Measurements from ENCODE around the gene PLCD1.

Gene PLCD1

DNA sequence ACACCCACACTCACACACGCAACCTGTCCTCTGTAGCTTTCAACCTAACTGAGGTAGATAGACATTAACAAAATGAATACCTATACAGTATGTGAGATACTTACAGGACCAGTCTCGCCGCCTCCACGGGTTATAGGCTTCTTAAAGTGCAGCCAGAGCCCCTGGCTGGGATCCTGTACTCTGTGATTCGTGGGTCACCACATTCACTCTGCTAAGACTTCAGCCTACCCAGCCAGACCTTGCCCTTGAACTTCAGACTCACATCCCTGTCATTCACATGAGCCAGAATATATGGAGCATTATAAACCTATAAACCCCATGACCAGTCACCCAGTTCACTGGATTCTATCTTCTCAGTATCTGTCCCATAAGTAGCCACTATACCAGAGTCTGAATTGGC lies 11.0 kb upstream of the PLCD1 start:
- H3K27me3 ChIP-seq (ENCODE audit: insufficient read depth, low read length, poor library complexity, severe bottlenecking) = no peaks in the 10 kb centered on the region
- H3K9me2 ChIP-seq (replicated peaks; ENCODE audit: low read depth, low read length) = no peaks in the 10 kb centered on the region
- H3K9me3 ChIP-seq (ENCODE audit: insufficient read depth, low read depth, low read length) = no peaks in the 10 kb centered on the region
- peaks cover 12% of the 10 kb centered on the region for H3K4me1 ChIP-seq (ENCODE audit: insufficient read depth, low read length, poor library complexity, severe bottlenecking)
- no peaks in the 10 kb centered on the region for H3K79me2 ChIP-seq (ENCODE audit: insufficient read depth, low read length)
- TF ChIP-seq, protein P1, sequence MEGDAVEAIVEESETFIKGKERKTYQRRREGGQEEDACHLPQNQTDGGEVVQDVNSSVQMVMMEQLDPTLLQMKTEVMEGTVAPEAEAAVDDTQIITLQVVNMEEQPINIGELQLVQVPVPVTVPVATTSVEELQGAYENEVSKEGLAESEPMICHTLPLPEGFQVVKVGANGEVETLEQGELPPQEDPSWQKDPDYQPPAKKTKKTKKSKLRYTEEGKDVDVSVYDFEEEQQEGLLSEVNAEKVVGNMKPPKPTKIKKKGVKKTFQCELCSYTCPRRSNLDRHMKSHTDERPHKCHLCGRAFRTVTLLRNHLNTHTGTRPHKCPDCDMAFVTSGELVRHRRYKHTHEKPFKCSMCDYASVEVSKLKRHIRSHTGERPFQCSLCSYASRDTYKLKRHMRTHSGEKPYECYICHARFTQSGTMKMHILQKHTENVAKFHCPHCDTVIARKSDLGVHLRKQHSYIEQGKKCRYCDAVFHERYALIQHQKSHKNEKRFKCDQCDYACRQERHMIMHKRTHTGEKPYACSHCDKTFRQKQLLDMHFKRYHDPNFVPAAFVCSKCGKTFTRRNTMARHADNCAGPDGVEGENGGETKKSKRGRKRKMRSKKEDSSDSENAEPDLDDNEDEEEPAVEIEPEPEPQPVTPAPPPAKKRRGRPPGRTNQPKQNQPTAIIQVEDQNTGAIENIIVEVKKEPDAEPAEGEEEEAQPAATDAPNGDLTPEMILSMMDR (conservative IDR thresholded peaks at IDR 0.05; ENCODE audit: low read length) = no peak
- TF ChIP-seq EZH2phosphoT487 (IDR thresholded peaks at IDR 0.05; ENCODE audit: borderline replicate concordance) = no peak
- peak overlapping the region; percentile 88 for H3K4me2 ChIP-seq (ENCODE audit: low read depth, low read length, poor library complexity, severe bottlenecking)
- peak overlapping the region; percentile 72 for H3K4me3 ChIP-seq (ENCODE audit: low read length, poor library complexity, severe bottlenecking)
- no peaks in the 10 kb centered on the region for H3F3A ChIP-seq (ENCODE audit: low read depth)
- H3K36me3 ChIP-seq (ENCODE audit: insufficient read depth, low read length) = no peaks in the 10 kb centered on the region
- no peak overlapping the region for H3K9ac ChIP-seq (ENCODE audit: low read depth, low read length, poor library complexity, severe bottlenecking)
- H2AFZ ChIP-seq (ENCODE audit: low read length) = peak overlapping the region; percentile 79; the same call in 1 of the 2 replicates
- H4K20me1 ChIP-seq (ENCODE audit: insufficient read depth, low read length, poor library complexity, severe bottlenecking) = no peaks in the 10 kb centered on the region

DNA sequence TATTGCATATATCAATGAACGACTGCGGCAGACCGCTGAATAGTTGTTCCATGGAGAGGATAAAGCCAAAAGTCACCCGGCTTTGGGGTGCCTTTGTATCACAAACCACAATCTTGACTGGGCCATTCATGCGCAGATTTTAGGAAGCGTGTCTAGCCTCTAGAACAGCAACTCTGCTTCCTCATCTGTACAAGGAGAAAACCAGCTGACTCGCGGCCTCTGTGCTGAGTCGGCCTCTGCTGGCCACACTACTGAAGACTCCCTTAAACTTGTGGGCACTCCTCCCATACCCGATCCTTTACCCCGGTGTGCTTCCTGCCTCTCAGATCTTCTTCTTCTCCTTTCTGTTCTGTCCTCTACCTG lies 10.4 kb upstream of the PLCD1 start:
- no peaks in the 10 kb centered on the region for H3K27me3 ChIP-seq (ENCODE audit: insufficient read depth, low read length, poor library complexity, severe bottlenecking)
- no peaks in the 10 kb centered on the region for H3K9me3 ChIP-seq (ENCODE audit: insufficient read depth, low read depth, low read length)
- no peaks in the 10 kb centered on the region for H3K79me2 ChIP-seq (ENCODE audit: insufficient read depth, low read length)
- H3K4me3 ChIP-seq (ENCODE audit: low read length, poor library complexity, severe bottlenecking) = peak overlapping the region; percentile 72
- H3F3A ChIP-seq (ENCODE audit: low read depth) = no peaks in the 10 kb centered on the region
- H3K4me1 ChIP-seq (ENCODE audit: insufficient read depth, low read length, poor library complexity, severe bottlenecking) = peaks cover 12% of the 10 kb centered on the region
- TF ChIP-seq EZH2phosphoT487 (IDR thresholded peaks at IDR 0.05; ENCODE audit: borderline replicate concordance) = no peak
- TF ChIP-seq, protein P1 (conservative IDR thresholded peaks at IDR 0.05; ENCODE audit: low read length) = peak; percentile 56
- no peaks in the 10 kb centered on the region for H3K36me3 ChIP-seq (ENCODE audit: insufficient read depth, low read length)
- H4K20me1 ChIP-seq (ENCODE audit: insufficient read depth, low read length, poor library complexity, severe bottlenecking) = no peaks in the 10 kb centered on the region
- H3K9ac ChIP-seq (ENCODE audit: low read depth, low read length, poor library complexity, severe bottlenecking) = no peak overlapping the region
- H3K9me2 ChIP-seq (replicated peaks; ENCODE audit: low read depth, low read length) = no peaks in the 10 kb centered on the region
- peak overlapping the region; percentile 79 for H2AFZ ChIP-seq (ENCODE audit: low read length)
- peak overlapping the region; percentile 88 for H3K4me2 ChIP-seq (ENCODE audit: low read depth, low read length, poor library complexity, severe bottlenecking)

DNA sequence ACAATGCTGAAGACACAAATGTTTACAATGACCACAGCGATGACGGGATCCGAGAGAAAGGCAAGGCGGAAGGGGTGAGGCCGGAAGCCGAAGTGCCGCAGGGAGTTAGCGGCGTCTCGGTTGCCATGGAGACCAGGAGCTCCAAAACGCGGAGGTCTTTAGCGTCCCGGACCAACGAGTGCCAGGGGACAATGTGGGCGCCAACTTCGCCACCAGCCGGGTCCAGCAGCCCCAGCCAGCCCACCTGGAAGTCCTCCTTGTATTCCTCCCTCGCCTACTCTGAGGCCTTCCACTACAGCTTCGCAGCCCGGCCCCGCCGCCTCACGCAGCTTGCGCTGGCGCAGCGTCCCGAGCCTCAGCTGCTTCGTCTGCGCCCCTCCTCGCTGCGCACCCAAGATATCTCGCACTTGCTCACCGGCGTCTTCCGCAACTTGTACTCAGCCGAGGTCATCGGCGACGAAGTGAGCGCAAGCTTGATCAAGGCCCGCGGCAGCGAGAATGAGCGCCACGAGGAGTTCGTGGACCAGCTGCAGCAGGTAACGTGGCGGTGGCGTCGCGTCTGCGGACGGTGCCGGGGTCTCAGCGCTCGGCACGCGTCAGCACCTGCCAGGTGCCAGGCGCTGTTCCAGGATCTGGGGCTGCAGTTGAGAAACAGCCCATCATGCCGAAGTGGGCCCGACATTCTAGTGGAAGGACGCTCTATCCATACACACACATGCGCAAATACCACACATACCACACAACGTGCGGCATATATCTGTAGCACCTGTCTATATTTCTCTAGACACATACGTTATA lies 9.9 kb upstream of the PLCD1 start, which contains the start of gene DLEC1:
DLEC1 (plus strand) TSS at position 108 of the 798 bp plus-strand sequence; CDS start at position 126, 18 bp downstream.
- H3K4me2 ChIP-seq (ENCODE audit: low read depth, low read length, poor library complexity, severe bottlenecking) = peak within 1 kb of the TSS; percentile 88
- no peaks in the 10 kb centered on the region for H3K9me2 ChIP-seq (replicated peaks; ENCODE audit: low read depth, low read length)
- H4K20me1 ChIP-seq (ENCODE audit: insufficient read depth, low read length, poor library complexity, severe bottlenecking) = no peaks in the 10 kb centered on the region
- H3F3A ChIP-seq (ENCODE audit: low read depth) = no peaks in the 10 kb centered on the region
- no peaks in the 10 kb centered on the region for H3K36me3 ChIP-seq (ENCODE audit: insufficient read depth, low read length)
- H3K27me3 ChIP-seq (ENCODE audit: insufficient read depth, low read length, poor library complexity, severe bottlenecking) = no peaks in the 10 kb centered on the region
- H3K4me3 ChIP-seq (ENCODE audit: low read length, poor library complexity, severe bottlenecking) = peak within 1 kb of the TSS; percentile 72
- peaks cover 12% of the 10 kb centered on the region for H3K4me1 ChIP-seq (ENCODE audit: insufficient read depth, low read length, poor library complexity, severe bottlenecking)
- no peaks in the 10 kb centered on the region for H3K9me3 ChIP-seq (ENCODE audit: insufficient read depth, low read depth, low read length)
- no peak for TF ChIP-seq EZH2phosphoT487 (IDR thresholded peaks at IDR 0.05; ENCODE audit: borderline replicate concordance)
- TF ChIP-seq, protein P1 (conservative IDR thresholded peaks at IDR 0.05; ENCODE audit: low read length) = no peak
- no peaks in the 10 kb centered on the region for H3K79me2 ChIP-seq (ENCODE audit: insufficient read depth, low read length)
- H3K9ac ChIP-seq (ENCODE audit: low read depth, low read length, poor library complexity, severe bottlenecking) = no peak within 1 kb of the TSS
- H2AFZ ChIP-seq (ENCODE audit: low read length) = peak within 1 kb of the TSS; percentile 79
